Measurements from ENCODE around the gene MMP24OS. TPM values are rescaled to one million over a fixed set of nuclear protein-coding genes. Genes with fewer than 3 reads are reported as not detected.

Gene MMP24OS
- total RNA-seq, 3 donors from 2014 or later: 17.4 to 34.1 (median 32.9) TPM

DNA sequence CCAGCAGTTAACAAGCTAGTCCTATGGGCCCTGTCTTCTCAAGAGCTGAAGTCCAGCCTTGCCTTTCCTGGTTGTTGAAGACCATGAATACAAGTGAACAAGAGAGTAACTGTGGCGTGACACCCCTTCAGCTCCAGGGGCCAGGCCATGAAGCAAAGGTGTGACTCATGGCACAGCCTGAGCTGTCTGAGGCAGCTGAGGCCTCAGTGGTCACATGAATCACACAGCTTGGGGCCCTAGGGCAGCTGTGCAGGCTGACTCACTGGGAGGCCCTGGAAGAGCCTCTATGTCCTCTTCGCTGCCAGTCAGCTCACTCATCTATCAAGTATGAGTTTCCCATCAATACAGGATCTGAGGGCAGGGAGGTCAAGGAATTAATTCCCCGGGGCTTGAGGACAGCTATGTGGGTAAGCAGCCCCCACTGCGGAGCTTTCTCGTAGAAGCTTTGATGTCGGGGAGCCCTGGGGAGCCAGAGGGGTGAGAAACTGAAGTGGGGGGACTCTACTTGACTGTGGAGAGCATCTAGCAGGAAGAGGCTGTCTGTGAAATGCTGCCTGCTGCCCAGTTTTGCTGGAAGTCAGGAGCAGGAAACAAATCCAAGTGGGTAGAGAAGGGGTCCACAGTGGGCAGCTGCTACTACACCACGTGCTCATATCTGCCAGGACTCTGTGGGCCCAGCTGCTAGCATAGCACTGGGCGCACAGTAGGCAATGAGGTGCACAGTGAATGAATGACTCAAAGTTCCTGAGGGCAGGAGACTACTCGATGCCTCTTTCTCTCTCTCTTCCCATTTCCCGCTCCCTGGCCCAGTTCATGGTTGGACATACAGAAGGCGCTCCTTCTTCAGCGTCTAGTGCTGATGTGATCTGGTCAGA is 28.0 kb upstream of the MMP24OS start:
- Histone ChIP-seq H3K36me3 (no peaks in the 10 kb centered on the region), H3K4me1 (peaks cover 4 to 18% of the 10 kb centered on the region in 2 donors)

DNA sequence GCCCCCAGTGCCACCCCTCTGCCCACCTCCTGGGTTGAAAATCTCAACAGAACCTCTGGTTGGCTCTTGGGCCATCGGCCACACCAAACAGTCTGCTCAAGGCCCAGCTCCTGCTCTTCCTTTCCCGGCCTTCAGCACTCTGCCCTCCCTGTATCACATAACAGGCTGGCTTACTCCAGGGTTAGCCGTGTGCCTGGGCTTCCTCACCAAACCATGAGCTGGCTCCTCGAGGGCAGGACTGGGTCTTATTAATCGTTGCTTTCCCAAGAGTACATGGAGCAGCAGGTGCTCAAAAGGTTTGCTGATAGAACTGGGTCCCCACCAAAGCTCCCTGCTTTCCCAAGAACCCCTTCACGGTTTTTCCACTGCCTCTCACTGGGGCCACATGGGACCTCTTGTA is 27.0 kb upstream of the MMP24OS start:
- Histone ChIP-seq H3K4me1 (peaks cover 4 to 18% of the 10 kb centered on the region in 2 donors), H3K9me3 (no peaks in the 10 kb centered on the region), H3K4me3 (no peak overlapping the region), H3K36me3 (no peaks in the 10 kb centered on the region), H3K27me3 (no peaks in the 10 kb centered on the region), H3K27ac (peak overlapping the region; percentile 81 to 84)
- intact Hi-C loops (cut with DNase I; ENCODE audit: low total_unique reads): loop anchor here (5.0 kb wide), 1 partner anchor 132 kb away; the partner anchor contains the start of gene GDF5
- TF ChIP-seq, protein P1, sequence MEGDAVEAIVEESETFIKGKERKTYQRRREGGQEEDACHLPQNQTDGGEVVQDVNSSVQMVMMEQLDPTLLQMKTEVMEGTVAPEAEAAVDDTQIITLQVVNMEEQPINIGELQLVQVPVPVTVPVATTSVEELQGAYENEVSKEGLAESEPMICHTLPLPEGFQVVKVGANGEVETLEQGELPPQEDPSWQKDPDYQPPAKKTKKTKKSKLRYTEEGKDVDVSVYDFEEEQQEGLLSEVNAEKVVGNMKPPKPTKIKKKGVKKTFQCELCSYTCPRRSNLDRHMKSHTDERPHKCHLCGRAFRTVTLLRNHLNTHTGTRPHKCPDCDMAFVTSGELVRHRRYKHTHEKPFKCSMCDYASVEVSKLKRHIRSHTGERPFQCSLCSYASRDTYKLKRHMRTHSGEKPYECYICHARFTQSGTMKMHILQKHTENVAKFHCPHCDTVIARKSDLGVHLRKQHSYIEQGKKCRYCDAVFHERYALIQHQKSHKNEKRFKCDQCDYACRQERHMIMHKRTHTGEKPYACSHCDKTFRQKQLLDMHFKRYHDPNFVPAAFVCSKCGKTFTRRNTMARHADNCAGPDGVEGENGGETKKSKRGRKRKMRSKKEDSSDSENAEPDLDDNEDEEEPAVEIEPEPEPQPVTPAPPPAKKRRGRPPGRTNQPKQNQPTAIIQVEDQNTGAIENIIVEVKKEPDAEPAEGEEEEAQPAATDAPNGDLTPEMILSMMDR (IDR thresholded peaks at IDR 0.05): no peak
- no peak for TF ChIP-seq POLR2A (IDR thresholded peaks at IDR 0.05)
- no peak for TF ChIP-seq POLR2AphosphoS5 (IDR thresholded peaks at IDR 0.05)
- no peak for DNase-seq (ENCODE audit: low spot score in 2 of 2)

More for the DNA sequence above, 28.0 kb upstream of the MMP24OS start:
- H3K27ac ChIP-seq: peak overlapping the region; percentile 81 to 84
- intact Hi-C loops (cut with DNase I; ENCODE audit: low total_unique reads): loop anchor here (5.0 kb wide), 1 partner anchor 131 kb away; the partner anchor contains the start of gene GDF5
- DNase-seq (ENCODE audit: low spot score in 2 of 2): peak; percentile 69 to 74
- no peaks in the 10 kb centered on the region for H3K9me3 ChIP-seq
- TF ChIP-seq, protein P1 (IDR thresholded peaks at IDR 0.05): no peak
- peak in 1 of 3 donors; percentile 31 for TF ChIP-seq POLR2AphosphoS5 (IDR thresholded peaks at IDR 0.05)
- TF ChIP-seq POLR2A (IDR thresholded peaks at IDR 0.05): no peak
- no peaks in the 10 kb centered on the region for H3K27me3 ChIP-seq
- H3K4me3 ChIP-seq: no peak overlapping the region

DNA sequence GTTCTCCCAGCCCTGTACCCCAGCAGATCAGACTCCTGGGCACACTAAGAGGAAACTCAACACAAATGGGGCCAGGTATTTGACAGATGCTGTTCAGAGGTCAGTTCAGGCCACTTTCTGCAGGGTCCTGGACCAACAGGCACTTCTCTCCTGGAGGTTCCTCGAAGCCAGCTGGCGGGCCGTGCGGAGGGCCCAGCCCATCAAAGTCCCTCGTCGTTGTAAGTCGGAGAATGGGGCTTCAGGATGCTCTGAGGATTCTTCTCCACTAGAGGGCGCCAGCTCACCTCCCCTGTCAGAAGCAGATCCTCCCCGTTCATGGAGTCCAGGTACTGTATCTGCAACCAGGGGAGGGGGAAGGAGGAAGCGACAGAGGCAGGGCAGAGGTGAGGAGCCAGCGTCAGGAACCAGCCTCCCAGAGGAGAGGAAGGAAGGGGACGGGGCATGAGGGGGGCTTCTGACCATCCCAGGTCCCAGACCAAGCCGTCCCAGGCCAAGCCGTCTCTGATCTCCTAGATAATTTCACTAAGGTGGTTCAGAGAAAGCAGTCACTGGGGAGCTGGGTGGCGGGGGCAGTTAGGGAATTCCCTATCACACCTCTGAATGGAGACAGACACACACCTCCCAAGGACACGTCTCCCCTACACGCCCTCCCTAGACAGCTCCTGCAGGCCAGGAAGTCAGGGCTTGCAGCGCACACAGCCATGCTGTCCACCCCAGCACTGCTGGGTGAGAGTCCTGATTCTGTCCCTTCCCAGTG is 26.0 kb upstream of the MMP24OS start:
- peak overlapping the region in 1 of 2 donors; percentile 14 for H3K27ac ChIP-seq
- peaks cover 4 to 18% of the 10 kb centered on the region in 2 donors for H3K4me1 ChIP-seq

DNA sequence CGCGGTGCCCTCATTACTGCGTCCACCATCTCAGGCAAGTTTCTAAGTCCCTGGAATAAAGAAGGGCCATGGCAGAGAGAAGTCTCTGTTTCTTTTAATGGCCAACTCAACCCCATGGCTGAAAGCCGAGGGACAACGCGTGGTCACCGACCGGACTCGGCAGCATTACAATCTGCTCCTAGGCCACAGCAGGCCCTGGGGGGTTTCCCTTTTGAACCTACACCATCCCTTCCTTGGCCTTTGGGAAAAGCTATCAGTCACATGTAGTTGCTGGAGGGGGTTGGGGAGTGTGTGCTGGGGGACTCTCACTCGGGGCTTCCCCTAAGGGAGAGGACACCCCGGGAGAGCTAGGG is 25.4 kb upstream of the MMP24OS start:
- TF ChIP-seq, protein P1 (IDR thresholded peaks at IDR 0.05): no peak
- TF ChIP-seq POLR2AphosphoS5 (IDR thresholded peaks at IDR 0.05): no peak
- no peak for TF ChIP-seq POLR2A (IDR thresholded peaks at IDR 0.05)
- intact Hi-C loops (cut with DNase I; ENCODE audit: low total_unique reads): no loop called here
- no peak overlapping the region for H3K4me3 ChIP-seq
- H3K27ac ChIP-seq: no peak overlapping the region
- H3K36me3 ChIP-seq: no peaks in the 10 kb centered on the region
- H3K4me1 ChIP-seq: peaks cover 4 to 18% of the 10 kb centered on the region in 2 donors
- H3K27me3 ChIP-seq: no peaks in the 10 kb centered on the region
- no peaks in the 10 kb centered on the region for H3K9me3 ChIP-seq
- DNase-seq (ENCODE audit: low spot score in 2 of 2): no peak

More for the DNA sequence above, 26.0 kb upstream of the MMP24OS start:
- H3K27me3 ChIP-seq: no peaks in the 10 kb centered on the region
- H3K36me3 ChIP-seq: no peaks in the 10 kb centered on the region
- TF ChIP-seq, protein P1 (IDR thresholded peaks at IDR 0.05): peak; percentile 88 to 90 (median 90)
- TF ChIP-seq POLR2AphosphoS5 (IDR thresholded peaks at IDR 0.05): no peak
- DNase-seq (ENCODE audit: low spot score in 2 of 2): peak; percentile 78 to 84
- no peak overlapping the region for H3K4me3 ChIP-seq
- no peaks in the 10 kb centered on the region for H3K9me3 ChIP-seq
- intact Hi-C loops (cut with DNase I; ENCODE audit: low total_unique reads): no loop called here

Data from breast epithelium (tissue), 4 donors.